ENCODE results near the gene MPEG1. TPM values are rescaled to one million over a fixed set of nuclear protein-coding genes. Genes with fewer than 3 reads are reported as not detected.

MPEG1 gene
- total and polyA plus RNA-seq, 2 of the 13 experiments (the other 11 are each of a cell fraction or from before 2014, with no cell fraction given): not detected

DNA sequence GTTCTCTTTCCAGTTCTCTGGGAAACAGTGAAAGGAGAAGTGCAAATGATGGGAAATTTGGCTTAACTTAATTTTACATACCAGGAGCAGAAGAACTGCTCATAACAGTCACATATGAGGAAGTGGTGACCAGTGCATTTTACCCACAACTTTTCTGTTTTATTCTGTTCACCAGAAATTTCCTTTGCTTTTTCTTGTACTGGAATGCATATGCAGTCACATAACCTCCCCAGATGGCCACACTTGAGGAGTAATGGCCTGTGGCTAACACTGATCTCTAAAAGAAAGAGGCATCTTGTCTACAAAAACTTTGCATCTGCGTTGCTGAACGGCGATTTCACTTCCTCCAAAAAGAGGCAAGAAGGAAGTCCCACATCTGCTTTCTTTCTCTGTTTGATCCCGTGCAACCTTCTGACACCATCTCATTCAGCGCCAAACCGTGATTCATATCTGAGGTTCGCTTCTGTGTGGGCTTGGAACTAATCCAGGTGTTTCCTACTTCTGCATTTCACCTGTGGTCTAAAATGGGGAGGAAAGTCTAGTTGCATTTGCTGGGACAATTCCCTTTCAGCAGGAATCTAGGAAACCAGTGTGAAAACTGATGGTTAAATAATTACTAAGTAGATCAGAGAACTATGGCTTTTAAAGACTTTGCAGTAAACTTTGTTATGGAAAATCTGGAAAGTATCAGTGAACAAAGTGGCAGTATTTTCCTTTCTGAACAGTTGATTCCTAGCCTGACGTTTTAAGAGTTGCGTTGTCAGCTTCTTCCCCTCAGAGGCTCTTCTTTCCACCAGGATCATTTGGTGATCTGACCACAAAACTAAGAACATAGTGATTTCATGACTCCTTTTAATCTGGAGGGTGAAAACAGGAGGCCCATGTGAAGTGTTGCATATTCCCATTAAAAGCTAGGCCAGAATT lies 4.2 kb upstream of the MPEG1 start:
- H3K27ac ChIP-seq (ENCODE audit: extremely low read length, insufficient read depth, low read length): no peak overlapping the region
- ATAC-seq: no peak
- no peaks in the 10 kb centered on the region for H3K36me3 ChIP-seq (replicated peaks in 1 of 2; ENCODE audit: control insufficient read depth in 1 of 2, insufficient read depth in 2 of 2, low read length in 2 of 2)
- no peaks in the 10 kb centered on the region for H3K27me3 ChIP-seq (ENCODE audit: control insufficient read depth in 1 of 2, insufficient read depth in 2 of 2, low read length in 2 of 2)
- H3K9ac ChIP-seq (ENCODE audit: insufficient read depth, low read depth, low read length): no peak overlapping the region
- H3K4me3 ChIP-seq (replicated peaks in 1 of 3; ENCODE audit: insufficient read depth in 1 of 3, low read depth in 2 of 3, low read length in 3 of 3): no peak overlapping the region
- no peaks in the 10 kb centered on the region for H3K9me3 ChIP-seq (ENCODE audit: low read length)
- TF ChIP-seq SMARCC2 (IDR thresholded peaks at IDR 0.05) (no peak), MED8 (CRISPR knock-in tag; IDR thresholded peaks at IDR 0.05; ENCODE audit: insufficient replicate concordance) (no peak), SKI (IDR thresholded peaks at IDR 0.05; ENCODE audit: partially characterized antibody) (no peak), TOPORS (CRISPR knock-in tag; IDR thresholded peaks at IDR 0.05) (no peak), ZNF574 (CRISPR knock-in tag; IDR thresholded peaks at IDR 0.05) (no peak), U2AF1 (optimal IDR thresholded peaks at IDR 0.05; ENCODE audit: low read depth, low read length) (no peak), HDAC2 (CRISPR knock-in tag; IDR thresholded peaks at IDR 0.05) (no peak), CEBPB (IDR thresholded peaks at IDR 0.05; ENCODE audit: borderline replicate concordance, low read depth, low read length) (no peak), FIP1L1 (IDR thresholded peaks at IDR 0.05; ENCODE audit: borderline replicate concordance, insufficient read depth, low read depth, low read length) (no peak), FOXP4 (CRISPR knock-in tag; IDR thresholded peaks at IDR 0.05) (no peak), ZNF841 (CRISPR knock-in tag; IDR thresholded peaks at IDR 0.05; ENCODE audit: borderline replicate concordance) (no peak), ZFP82 (CRISPR knock-in tag; IDR thresholded peaks at IDR 0.05; ENCODE audit: borderline replicate concordance) (no peak)
- TF ChIP-seq, protein P1, sequence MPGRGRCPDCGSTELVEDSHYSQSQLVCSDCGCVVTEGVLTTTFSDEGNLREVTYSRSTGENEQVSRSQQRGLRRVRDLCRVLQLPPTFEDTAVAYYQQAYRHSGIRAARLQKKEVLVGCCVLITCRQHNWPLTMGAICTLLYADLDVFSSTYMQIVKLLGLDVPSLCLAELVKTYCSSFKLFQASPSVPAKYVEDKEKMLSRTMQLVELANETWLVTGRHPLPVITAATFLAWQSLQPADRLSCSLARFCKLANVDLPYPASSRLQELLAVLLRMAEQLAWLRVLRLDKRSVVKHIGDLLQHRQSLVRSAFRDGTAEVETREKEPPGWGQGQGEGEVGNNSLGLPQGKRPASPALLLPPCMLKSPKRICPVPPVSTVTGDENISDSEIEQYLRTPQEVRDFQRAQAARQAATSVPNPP (CRISPR knock-in tag; IDR thresholded peaks at IDR 0.05): no peak
- H3K4me2 ChIP-seq (ENCODE audit: low read depth, low read length): no peak overlapping the region
- in situ Hi-C loops (cut with HindIII; ENCODE audit: extremely low pct_ligation_motif_present, low pct_unique_long_range_greater_than_20kb) (no loop called here), intact Hi-C loops (cut with micrococcal nuclease; ENCODE audit: unreplicated experiment) (no loop called here)
- ChIA-PET CTCF (ENCODE audit: low intra/inter-chr PET ratio, low total read pairs) (no interaction called here), POLR2A (no interaction called here)
- DNase-seq (ENCODE audit: low spot score): no peak
- FAIRE-seq: no peak
- WGBS (ENCODE audit: low lambda C conversion rate): 28% methylated on average over 9 of the region's 9 CpGs
- H4K20me1 ChIP-seq (ENCODE audit: insufficient read depth, low read length): no peaks in the 10 kb centered on the region
- H3K79me2 ChIP-seq (ENCODE audit: insufficient read depth, low read length): no peaks in the 10 kb centered on the region
- H2AFZ ChIP-seq (ENCODE audit: low read length): no peak overlapping the region
- no TSS peak for BruUV-seq (replicated peaks)
- no peaks in the 10 kb centered on the region for H3K4me1 ChIP-seq (ENCODE audit: insufficient read depth, low read length)

Measured in HepG2 (cell line).